ENCODE data around the gene GNAS. TPM values are rescaled to one million over a fixed set of nuclear protein-coding genes. Genes with fewer than 3 reads are reported as not detected.
A peak's percentile ranks its signal among the peaks of the same experiment; 100 is the strongest.

The GNAS gene
- total and polyA plus RNA-seq, 9 of the 15 experiments (the other 6 are each of a cell fraction or from before 2014, with no cell fraction given) = 128 to 648 (median 266) TPM

- H3K36me3 ChIP-seq (ENCODE audit: control insufficient read depth, insufficient read depth, low read length) = no peaks in the 10 kb centered on the region
- ChIA-PET POLR2A (no interaction called here), CTCF (ENCODE audit: low intra/inter-chr PET ratio) (no interaction called here)
- H4K20me1 ChIP-seq (replicated peaks; ENCODE audit: control insufficient read depth, insufficient read depth, low read length) = no peaks in the 10 kb centered on the region
- no peaks in the 10 kb centered on the region for H3K9me1 ChIP-seq (ENCODE audit: control insufficient read depth, insufficient read depth, low read length)
- H3K27ac ChIP-seq (ENCODE audit: extremely low read depth, low read depth, low read length) = no peak overlapping the region
- no peak overlapping the region for H3K4me2 ChIP-seq (ENCODE audit: insufficient read depth, low read length)
- intact Hi-C loops (cut with micrococcal nuclease) = no loop called here
- in situ Hi-C loops (cut with MboI) = no loop called here
- H3K4me3 ChIP-seq = no peak overlapping the region
- ATAC-seq (no peak), DNase-seq (ENCODE audit: extremely low read depth in 1 of 4, low spot score in 3 of 4) (no peak), FAIRE-seq (no peak)
- no peak for TF ChIP-seq POU5F1 (IDR thresholded peaks at IDR 0.05; ENCODE audit: borderline replicate concordance, low read depth, low read length, partially characterized antibody)
- no peak for TF ChIP-seq MLX (CRISPR knock-in tag; conservative IDR thresholded peaks at IDR 0.05)
- TF ChIP-seq ZNF184 (CRISPR knock-in tag; IDR thresholded peaks at IDR 0.05) = no peak
- TF ChIP-seq RNF2 (IDR thresholded peaks at IDR 0.05) = 0 out of 2 replicates have a peak, but pooled peaks have one; percentile 43
- no peak for TF ChIP-seq EP400 (IDR thresholded peaks at IDR 0.05)
- TF ChIP-seq BMI1 (IDR thresholded peaks at IDR 0.05; ENCODE audit: low read length) = peak; percentile 72
- peak; percentile 85 for TF ChIP-seq CBX8 (IDR thresholded peaks at IDR 0.05; ENCODE audit: borderline replicate concordance, extremely low read depth, low read depth, low read length, poor library complexity, severe bottlenecking)
- no peak for TF ChIP-seq TAF1 (IDR thresholded peaks at IDR 0.05; ENCODE audit: control insufficient read depth, extremely low read depth, insufficient read depth, low read length, severe bottlenecking)
- no peak for TF ChIP-seq HLTF (IDR thresholded peaks at IDR 0.05)
- TF ChIP-seq FOS (IDR thresholded peaks at IDR 0.05; ENCODE audit: extremely low read depth, insufficient read length) = no peak
- peak; percentile 85 for TF ChIP-seq CBX2 (IDR thresholded peaks at IDR 0.05; ENCODE audit: insufficient read depth, low read length, poor library complexity, severe bottlenecking)
- peak; percentile 56 for TF ChIP-seq ZFP36 (IDR thresholded peaks at IDR 0.05; ENCODE audit: low read depth, low read length, partially characterized antibody)
- no peak for TF ChIP-seq SMARCA5 (IDR thresholded peaks at IDR 0.05)
- no peak overlapping the region for H3K9ac ChIP-seq (ENCODE audit: insufficient read depth in 1 of 2, low read depth in 2 of 2, low read length in 2 of 2)
- WGBS (ENCODE audit: insufficient coverage, low coverage, missing lambda C conversion rate) = 0% methylated on average over 5 of the region's 5 CpGs
- no peak overlapping the region for H2AFZ ChIP-seq (ENCODE audit: low read depth, low read length)
- peaks cover 32 to 41% of the 10 kb centered on the region in 2 experiments for H3K27me3 ChIP-seq (ENCODE audit: control insufficient read depth in 2 of 2, insufficient read depth in 2 of 2, low read length in 2 of 2)
- H3K9me3 ChIP-seq (replicated peaks; ENCODE audit: control insufficient read depth, insufficient read depth, low read depth, low read length) = no peaks in the 10 kb centered on the region
- H3K79me2 ChIP-seq (ENCODE audit: control insufficient read depth, insufficient read depth, low read length) = no peaks in the 10 kb centered on the region
- H3K4me1 ChIP-seq (replicated peaks in 1 of 2; ENCODE audit: control insufficient read depth in 2 of 2, insufficient read depth in 2 of 2, low read length in 2 of 2) = no peaks in the 10 kb centered on the region
- no TSS peak for BruUV-seq (replicated peaks)
Measured at GRCh38 chr20:58932170-58932569, 79.7 kb downstream of the GNAS start.
